K562 (cell line): Measurements from ENCODE around the gene MARCO.

ENCODE experiments used
- ERF ChIP-seq: fragments of 450-650 bp; formaldehyde crosslinking; IDR thresholded peaks from 2 replicates; pipeline ENCODE4 v1.4.0; 2020; ENCODE audit warnings: mild to moderate bottlenecking, mixed read lengths
- EZH2 ChIP-seq: IDR thresholded peaks from 2 replicates; pipeline ENCODE4 v1.6.1; 2012; ENCODE audit warnings: low read depth, mild to moderate bottlenecking, inconsistent platforms, low read length, borderline replicate concordance
- HMG20B ChIP-seq: fragments of 250-450 bp; sonication (Bioruptor Pico); IDR thresholded peaks from 2 replicates; pipeline ENCODE4 v1.5.0; 2021; ENCODE audit warnings: mild to moderate bottlenecking
- OTX1 ChIP-seq: fragments of 450-650 bp; formaldehyde crosslinking; IDR thresholded peaks from 2 replicates; pipeline ENCODE4 v1.4.0; 2022; ENCODE audit warnings: mild to moderate bottlenecking
- RBFOX2 ChIP-seq: fragments of 200-400 bp; formaldehyde crosslinking; IDR thresholded peaks from 2 replicates; pipeline ENCODE4 v1.6.1; 2017; ENCODE audit warnings: low read depth, mild to moderate bottlenecking, low read length, moderate library complexity
- TBL1XR1 ChIP-seq, 2 experiments: IDR thresholded peaks; 2 replicates each; pipeline ENCODE4 v1.6.1; 2012; ENCODE audit warnings: improper control_type of control experiment in 2 of 2, low read length in 2 of 2, mild to moderate bottlenecking in 1 of 2
- TEAD1 ChIP-seq, 2 experiments: fragments of 450-650 bp in 1 of 2; sonication (generic) in 1 of 2; formaldehyde crosslinking; IDR thresholded peaks; 2 replicates each; pipeline versions ENCODE4 v1.4.0 to v1.8.0; 2020 to 2022; ENCODE audit warnings: mild to moderate bottlenecking in 2 of 2, missing genetic modification reagents in 1 of 2
- TRIM28 ChIP-seq: fragments of 450-650 bp; IDR thresholded peaks from 2 replicates; pipeline ENCODE4 v1.6.1; 2017
- YY1 ChIP-seq, 3 experiments: IDR thresholded peaks; 2 replicates each; pipeline ENCODE4 v1.6.1; 2011; ENCODE audit warnings: low read length in 2 of 3, mild to moderate bottlenecking in 2 of 3, moderate library complexity in 2 of 3, borderline replicate concordance in 1 of 3, control low read depth in 1 of 3, low read depth in 1 of 3; ENCODE audit not compliant: insufficient read depth in 3 of 3, insufficient replicate concordance in 2 of 3, control insufficient read depth in 1 of 3, insufficient read length in 1 of 3; ENCODE audit errors: extremely low read depth in 1 of 3
- ZKSCAN8 ChIP-seq: fragments of 200-800 bp; sonication (Bioruptor generic); IDR thresholded peaks from 2 replicates; pipeline ENCODE4 v1.6.1; 2016; ENCODE audit warnings: missing genetic modification characterization, missing compliant biosample characterization
- TF ChIP-seq, protein P1 (sequence below): sonication (generic); formaldehyde crosslinking; IDR thresholded peaks from 2 replicates; pipeline ENCODE4 v1.8.1; 2023; ENCODE audit warnings: mild to moderate bottlenecking, missing genetic modification reagents

DNA sequence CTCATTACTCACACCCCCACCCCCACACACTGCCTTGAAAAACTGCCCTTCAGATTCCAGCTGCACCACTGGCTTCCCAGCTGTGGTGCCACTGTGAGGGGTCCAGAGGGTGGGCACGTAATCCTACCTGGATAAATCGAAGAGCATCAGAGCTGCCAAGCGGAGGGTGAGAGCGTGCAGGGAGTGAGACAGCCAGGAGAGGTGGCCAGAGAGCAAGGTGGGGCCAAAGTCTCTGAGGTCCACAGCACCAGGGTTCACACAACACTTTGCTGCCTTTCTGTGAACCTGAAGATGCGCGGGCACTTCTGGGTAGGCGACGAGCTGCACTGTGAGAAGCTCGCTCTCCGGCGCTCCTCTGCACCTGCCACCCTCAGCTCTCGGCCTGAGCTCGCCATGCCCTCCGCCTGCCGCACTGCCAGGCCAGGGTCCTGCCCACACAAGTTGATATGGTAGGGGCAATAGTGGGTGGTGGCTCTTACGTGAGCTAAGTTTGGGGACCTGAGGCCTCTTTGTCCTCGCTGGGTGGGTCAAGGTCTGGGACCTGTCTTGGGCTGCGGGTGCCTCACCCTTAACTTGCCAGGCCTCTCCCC, 83.9 kb downstream of the MARCO start:
- TF ChIP-seq ERF (CRISPR knock-in tag) = no peak
- TF ChIP-seq EZH2 = no peak
- TF ChIP-seq TBL1XR1 (IDR thresholded peaks at IDR 0.05; ENCODE audit: low read length in 2 of 2) = no peak
- no peak for TF ChIP-seq ZKSCAN8 (CRISPR knock-in tag)
- no peak for TF ChIP-seq YY1 (IDR thresholded peaks at IDR 0.05; ENCODE audit: borderline replicate concordance in 1 of 3, control insufficient read depth in 1 of 3, extremely low read depth in 1 of 3, insufficient read depth in 3 of 3, insufficient read length in 1 of 3, insufficient replicate concordance in 2 of 3, low read depth in 1 of 3, low read length in 2 of 3)
- no peak for TF ChIP-seq TRIM28
- TF ChIP-seq, protein P1, sequence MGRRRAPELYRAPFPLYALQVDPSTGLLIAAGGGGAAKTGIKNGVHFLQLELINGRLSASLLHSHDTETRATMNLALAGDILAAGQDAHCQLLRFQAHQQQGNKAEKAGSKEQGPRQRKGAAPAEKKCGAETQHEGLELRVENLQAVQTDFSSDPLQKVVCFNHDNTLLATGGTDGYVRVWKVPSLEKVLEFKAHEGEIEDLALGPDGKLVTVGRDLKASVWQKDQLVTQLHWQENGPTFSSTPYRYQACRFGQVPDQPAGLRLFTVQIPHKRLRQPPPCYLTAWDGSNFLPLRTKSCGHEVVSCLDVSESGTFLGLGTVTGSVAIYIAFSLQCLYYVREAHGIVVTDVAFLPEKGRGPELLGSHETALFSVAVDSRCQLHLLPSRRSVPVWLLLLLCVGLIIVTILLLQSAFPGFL = no peak
- no peak for TF ChIP-seq TEAD1 (CRISPR knock-in tag; IDR thresholded peaks at IDR 0.05)
- TF ChIP-seq HMG20B (CRISPR knock-in tag) = no peak
- no peak for TF ChIP-seq RBFOX2
- no peak for TF ChIP-seq OTX1 (CRISPR knock-in tag)
